Inflammatory macrophage treated with lipopolysaccharide for 1 hour (primary cell): ENCODE results near the gene OR5B21.

Experiments used
- DNase-seq, 2 donors: peaks; one replicate each; pipeline ENCODE4 v3.0.0-alpha.2; 2020 to 2022

The OR5B21 gene

DNA sequence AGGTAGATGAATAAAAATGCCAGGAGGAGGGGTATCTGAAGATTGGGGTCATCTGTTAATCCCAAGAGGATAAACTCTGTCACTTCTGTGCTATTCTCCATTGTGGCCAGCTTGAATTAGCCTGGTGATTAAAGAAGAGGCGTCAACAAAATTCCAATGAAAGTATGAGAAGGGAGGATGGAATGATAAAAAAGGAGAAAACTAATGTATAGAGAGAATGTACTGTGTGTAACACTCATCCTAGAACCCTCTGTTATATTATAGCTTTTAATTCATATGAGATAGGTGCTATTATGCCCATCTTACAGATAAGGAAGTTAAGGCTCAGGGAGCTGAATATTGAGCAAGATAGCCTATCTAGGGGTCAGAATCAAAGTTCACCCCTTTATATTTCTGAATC, at the start of gene OR5B21:
Gene OR5B21 (minus strand): TSS at position 101 of the 400 bp plus-strand sequence. CDS start 0 bp downstream, at position 101.
- no peak for DNase-seq

DNA sequence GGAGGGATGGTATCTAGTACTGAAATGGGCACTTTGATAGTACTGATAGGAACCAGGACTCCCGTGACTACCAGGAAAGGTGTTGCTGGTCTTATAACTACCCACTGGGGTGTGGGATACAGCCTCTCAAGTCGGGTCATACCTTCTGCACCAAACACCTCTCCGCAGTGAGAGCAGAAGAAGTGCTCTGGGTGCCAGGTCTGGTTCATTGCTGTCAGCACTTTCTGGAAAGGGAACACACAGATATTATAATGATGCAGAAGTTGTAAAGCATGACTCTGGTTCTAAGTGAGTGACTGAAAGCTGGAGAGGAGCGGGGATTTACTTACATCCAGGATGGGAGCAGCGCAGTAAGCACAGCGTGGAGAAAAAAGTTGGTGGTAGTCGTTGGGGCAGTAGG, 41.7 kb upstream of the OR5B21 start:
- no peak for DNase-seq

DNA sequence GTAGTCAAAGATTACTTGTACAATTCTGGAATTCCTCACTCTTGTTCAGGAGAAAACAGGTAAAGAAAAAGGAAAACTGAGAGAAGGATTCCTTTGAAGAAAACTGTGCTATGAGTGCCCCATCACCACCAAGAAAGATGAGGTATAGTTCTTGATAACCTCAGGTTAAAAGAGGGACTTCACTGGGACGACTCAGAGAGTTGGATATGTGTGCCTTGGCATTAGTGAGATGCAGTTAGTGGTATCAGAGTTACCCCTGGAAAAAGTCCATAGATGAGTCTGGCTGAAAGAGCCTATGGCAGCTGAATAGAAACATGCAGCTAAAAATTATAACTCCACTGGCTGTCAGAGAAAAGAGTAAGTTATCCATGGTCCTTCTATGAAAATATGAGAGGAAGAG, 38.9 kb upstream of the OR5B21 start:
- DNase-seq, result no peak

DNA sequence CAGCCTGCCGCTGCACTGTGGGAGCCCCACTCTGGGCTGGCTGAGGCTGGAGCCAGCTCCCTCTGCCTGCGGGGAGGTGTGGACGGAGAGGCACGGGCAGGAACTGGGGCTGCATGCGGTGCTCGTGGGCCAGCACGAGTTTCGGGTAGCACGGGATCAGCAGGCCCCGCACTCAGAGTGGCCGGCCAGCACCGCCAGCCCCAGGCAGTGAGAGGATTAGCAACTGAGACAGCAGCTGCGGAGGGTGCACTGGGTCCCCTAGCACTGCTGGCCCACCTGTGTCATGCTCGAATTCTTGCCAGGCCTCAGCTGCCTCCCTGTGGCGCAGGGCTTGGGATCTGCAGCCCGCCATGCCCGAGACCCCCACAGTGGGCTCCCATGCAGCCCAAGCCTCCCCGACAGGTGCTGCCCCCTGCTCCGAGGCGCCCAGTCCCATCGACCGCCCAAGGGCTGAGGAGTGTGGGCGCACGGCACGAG, 24.0 kb upstream of the OR5B21 start:
- no peak for DNase-seq

DNA sequence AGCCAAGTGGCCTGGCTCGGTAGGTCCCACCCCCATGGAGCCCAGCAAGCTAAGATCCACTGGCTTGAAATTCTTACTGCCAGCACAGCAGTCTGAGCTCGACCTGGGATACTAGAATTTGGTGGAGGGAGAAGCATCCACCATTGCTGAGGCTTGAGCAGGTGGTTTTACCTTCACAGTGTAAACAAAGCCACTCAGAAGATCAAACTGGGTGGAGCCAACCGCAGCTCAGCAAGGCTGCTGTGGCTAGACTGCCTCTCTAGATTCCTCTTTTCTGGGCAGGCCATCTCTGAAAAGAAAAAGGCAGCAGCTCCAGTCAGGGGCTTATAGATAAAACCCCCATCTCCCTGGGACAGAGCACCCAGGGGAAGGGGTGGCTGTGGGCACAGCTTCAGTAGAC, 22.3 kb upstream of the OR5B21 start:
- no peak for DNase-seq

DNA sequence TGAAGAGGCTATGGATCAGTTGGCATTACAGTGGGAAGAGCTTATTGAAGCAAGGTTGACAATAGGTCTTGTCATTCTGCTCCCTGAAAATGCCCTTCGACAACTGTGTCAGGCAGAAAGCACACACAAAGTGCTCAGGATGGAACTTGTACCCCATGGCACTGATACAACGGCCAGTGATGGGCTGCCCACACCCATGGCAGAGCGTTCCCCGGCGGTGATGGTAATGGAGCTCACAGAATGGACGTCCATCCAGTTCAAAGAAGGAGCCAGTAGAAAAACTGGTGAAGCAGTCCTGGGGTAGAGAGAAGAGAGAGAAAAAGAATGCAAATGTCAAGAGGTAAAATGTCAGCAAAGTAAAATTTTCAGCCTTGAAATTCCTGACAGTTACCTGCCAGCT, 19.5 kb upstream of the OR5B21 start:
- DNase-seq, result no peak

DNA sequence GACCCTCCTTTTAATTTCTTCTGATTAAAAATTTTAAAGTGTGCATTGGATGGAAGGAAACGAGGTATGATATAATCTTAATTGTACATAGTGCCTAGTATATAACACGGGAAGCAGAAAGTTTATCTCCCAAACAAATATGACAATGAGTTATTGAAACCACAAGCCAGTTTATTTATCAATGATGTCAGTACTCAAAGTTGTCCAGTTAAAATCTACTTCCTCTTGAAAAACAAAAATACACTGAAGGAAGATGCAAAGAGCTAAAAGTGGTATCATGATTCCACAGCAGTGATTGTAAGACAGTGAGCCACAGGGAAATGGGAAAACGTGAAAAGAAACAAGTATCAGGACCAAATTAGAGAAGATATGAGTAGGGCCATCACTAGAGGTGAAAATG, 18.8 kb upstream of the OR5B21 start:
- DNase-seq, result peak; percentile 19 to 27

DNA sequence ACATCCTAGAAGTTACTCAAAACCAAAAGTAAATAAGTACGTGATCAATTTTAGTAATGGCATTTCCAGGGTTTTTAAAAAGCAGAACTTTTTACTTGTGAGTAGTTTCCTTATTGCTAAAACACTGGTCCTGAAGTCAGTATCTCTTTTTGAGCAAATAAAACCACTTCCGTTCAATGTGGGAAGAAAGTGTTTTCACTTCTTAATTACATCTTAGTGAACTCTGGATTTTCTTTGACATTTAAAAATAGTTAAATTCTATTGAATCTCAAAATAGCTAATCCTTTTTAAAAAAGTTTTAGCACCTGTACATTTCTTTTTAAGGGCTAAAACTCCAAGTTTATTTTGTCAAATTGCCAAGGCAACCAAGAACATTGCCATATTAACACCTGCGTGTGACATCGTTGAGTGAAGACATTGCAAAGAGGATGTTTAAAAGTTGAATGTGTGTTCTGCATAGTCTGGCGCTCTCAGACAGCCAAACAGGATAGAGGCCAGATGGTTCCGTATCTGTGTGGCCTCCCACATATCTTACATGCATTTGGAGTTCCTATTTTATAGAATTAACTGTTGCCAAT, 17.2 kb upstream of the OR5B21 start:
- DNase-seq, result peak; percentile 81 to 88

DNA sequence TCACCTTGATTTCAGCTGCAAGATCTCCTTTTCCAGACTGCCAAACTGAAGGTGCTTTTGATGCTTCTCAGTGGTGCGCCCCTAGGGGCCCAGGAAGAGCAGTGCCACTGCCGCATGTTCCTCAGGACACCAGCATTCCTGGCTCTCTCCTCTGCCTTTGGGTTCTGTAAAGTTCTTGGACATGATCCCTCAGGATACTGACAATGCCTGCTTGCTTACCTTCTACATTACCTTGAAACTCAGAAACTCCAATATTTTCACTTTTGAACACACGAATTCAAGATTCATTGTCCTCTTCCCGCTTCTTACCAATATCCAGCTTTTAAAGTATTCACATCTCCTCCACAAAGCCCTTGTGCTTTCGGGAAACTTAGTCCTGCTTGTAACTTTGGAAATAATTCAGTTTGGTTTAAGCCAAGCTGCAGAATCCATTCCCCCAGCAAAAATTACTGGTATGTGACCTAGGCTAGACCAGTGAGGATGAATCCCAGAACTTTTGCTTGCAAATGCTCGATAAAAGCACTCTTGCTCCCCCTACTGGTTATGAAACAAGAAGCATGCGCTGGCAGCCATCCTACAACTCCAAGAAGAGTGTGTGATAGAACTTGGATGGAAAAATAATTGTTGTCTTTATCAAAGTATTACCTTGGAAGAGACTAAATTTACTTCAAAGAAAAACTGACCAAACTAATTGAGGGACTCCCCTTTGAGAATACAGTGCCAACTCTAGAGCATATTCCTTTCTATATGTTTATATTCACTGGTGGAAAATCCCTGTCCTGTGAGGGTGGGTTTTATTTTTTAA, 16.5 kb upstream of the OR5B21 start:
- DNase-seq, result peak; percentile 37 to 85

DNA sequence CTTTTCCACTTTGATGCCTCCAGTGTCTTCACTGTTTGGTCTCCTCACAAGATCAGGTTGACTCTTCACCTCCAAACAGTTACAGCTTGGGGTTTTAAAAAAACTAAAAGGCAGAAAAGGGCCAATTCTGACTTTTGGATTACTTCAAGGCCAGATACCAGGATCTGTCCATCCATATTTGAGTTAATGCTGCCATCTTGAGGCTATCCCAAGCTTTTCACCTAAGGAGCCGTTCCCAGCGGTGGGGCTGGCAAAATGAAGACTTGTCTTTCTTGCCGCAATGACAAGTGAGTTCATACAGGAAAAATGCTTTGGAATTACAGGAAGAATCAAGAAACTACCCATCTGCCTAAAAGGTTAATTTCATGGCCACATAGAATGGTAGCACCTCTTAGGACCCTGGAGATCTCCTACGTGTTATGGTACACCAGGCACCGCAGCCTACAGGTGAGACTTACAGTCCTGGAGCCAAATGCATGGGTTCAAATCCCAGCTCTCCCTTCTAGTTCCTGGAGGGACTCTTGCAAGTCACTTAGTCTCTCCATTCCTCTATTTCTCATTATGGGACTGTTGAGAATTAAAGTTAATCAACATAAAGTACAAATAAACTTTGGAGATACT, 6.0 kb upstream of the OR5B21 start:
- DNase-seq, result peak in 1 of 2 donors; percentile 20

DNA sequence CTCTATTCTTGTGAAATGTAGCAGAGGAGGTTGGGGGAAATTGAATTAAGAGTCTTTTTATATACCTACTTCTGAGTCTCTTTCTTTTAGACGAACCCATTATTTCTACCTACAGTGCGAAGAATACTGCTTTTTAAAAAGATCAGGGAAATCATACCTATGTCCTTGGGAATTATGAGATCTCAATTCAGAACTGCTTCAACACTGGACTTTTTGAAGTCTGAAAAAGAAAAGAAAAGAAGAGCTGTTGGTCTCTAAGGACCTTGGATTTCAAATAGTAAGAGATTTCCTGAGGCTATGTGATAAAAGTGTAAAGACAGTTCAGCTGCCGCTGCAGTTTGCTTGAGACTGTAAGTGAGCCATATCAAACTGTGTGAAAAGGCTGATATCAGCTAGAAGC, 3.7 kb upstream of the OR5B21 start:
- no peak for DNase-seq

DNA sequence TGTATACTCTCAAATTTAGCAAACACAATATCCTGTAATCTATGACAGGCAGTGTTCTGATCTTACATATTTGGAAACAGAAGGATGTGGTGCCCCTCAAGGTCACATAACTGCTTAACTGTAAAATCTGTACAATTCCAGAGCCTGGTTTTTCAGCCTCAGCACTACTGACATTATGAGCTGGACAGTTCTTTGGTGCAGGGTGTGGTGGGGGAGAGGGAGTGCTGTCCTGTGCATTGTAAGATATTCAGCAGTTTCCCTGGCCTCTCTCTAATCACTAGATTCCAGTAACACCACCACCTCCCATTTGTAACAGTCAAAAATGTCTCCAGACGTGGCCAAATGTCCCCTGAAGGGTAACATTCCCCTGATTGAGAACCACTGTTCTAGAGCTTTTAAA, 1.8 kb upstream of the OR5B21 start:
- DNase-seq, result no peak

DNA sequence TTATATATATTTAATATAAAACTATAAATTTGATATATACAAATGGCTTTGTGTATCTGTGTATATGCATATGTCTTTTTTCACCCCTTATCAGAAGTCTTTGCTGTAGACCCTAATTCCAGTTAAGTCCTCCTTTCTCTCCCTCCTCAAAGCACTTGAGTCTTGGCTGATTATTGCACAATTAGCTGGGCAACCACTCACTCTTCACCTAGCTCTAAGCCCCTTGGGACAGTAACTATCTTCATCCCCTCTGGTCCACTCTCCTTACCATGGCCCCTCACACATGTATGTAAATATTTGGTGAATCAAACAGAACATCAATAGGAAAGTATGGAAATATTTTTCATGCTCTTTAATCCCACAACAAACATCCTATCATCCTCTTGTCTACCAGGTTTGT, 909 bp upstream of the OR5B21 start:
- DNase-seq, result no peak

DNA sequence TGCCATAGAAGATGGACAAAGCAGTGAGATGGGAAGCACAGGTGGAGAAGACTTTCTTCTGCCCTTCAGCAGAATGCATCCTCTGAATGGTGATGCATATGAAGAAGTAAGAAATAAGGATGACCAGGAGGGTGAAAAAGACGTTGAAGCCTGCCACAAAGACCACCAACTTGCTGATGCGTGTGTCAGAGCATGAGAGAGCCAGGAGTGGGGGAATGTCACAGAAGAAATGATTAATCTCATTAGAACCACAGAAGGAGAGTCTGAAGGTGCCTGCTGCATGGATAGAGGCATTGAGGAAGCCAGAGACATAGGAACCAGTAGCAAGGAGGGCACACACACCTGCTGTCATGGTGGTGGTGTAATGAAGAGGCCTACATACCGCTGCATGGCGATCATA, 550 bp downstream of the OR5B21 start:
- no peak for DNase-seq

DNA sequence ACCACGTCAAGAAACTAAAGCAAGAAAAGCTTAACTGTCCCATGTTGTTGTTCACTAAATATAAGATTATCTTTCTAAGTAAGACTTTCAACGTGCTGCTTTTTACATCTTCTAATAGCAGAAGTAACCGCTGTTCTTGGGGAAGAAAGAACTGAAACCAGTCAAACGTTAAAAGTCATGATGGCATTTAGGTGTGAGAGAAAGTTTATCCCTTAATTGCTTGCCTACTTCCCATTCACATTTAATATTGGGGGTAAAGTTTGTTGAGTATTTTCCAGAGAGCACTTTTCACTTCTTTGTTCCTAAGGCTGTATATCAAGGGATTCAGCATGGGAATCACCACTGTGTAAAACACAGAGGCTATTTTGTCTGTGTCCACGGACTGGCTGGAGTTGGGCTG, 970 bp downstream of the OR5B21 start:
- DNase-seq, result no peak

DNA sequence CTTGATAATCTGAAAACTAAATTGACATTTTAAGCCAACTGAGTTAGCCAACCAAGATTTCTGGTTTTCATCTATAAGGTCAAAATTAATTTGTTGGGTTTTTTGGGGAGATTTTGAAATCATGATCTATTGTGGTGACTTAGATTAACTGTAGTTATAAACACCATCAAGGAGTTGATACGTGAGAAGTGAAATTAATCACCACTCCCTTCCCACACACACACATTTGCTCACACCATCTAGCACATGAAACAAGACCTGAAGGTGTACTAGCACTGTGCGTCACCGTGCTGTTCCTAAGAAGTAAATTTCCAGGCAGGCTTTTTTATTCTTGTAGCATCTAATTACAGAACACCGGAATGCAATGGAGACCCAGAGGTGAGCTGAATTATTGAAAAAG, 2.1 kb downstream of the OR5B21 start:
- DNase-seq, result no peak

DNA sequence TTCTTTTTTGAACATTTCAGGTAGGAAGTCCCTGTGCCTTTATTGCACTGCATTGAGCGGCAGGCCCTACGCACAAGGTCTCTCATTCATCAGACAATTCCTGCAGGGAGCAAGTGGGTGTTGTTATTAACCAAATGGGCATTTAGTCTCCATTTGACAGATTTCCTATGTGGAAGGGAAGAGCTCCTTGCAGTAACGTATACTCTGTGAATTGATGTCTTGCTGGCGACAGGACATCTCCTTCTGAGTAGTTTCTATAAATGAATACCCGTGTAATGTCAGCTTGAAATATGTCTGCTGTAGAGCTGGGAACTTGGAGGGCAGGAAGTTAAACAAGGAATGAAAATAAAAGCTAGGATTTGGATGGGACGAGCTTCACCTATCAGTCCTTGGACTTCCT, 3.7 kb downstream of the OR5B21 start:
- DNase-seq, result no peak

DNA sequence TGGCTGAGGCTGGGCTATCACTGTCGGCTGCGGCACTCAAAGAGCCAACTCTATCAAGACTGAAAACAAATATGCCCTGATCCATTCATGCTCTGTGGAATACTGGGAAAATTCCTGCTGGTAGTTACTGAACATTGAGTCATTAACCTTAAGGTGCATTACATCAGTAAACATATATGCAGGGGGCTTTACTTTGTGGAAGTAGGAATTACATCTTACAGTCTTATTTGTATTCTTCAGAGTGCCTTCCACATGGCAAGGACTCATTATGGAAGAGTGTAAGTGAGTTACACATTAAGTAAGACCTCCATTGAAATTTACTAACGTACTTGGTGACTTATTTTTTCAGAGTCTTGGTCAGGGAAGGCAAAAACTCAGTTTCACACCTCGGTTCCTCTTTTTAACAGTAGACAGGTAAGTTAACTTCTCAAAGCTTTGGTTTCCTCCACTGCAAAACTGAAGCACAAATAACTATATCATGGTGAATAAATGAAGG, 4.5 kb downstream of the OR5B21 start:
- no peak for DNase-seq

DNA sequence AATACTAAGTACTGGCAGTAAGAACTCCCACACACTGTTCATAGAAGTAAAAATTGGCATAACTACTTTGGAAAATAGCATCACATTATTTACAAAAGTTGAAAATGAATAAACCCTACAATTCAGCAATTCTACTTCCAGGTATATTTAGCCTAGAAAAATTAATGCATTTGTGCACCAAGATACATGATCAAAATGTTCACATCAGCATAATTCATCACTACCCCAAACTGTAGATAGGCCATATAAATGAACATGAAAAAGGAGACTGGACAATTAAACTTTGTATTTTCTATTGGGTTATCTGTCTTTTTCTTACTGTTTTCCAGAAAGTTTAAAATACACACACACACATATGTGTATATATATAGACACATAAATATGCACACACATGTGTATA, 5.9 kb downstream of the OR5B21 start:
- no peak for DNase-seq

DNA sequence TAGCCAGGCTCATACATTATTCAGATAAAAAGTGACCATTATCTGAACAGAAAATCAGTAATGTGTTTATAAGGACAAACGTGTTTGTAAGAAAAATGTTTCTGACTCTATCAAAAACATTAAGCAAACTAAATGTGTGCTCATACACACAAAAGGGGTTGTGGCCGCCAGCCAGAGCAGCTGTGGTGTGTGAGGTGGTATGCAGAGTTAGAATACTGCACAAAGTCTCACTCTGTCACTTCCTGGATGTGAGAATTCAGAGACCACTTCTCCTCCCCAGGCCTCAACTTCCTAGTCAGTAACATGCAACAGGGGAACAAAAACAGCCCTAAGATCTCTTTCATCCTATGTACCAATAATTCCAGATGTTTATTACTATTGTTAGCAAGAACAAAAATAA, 9.4 kb downstream of the OR5B21 start:
- no peak for DNase-seq

DNA sequence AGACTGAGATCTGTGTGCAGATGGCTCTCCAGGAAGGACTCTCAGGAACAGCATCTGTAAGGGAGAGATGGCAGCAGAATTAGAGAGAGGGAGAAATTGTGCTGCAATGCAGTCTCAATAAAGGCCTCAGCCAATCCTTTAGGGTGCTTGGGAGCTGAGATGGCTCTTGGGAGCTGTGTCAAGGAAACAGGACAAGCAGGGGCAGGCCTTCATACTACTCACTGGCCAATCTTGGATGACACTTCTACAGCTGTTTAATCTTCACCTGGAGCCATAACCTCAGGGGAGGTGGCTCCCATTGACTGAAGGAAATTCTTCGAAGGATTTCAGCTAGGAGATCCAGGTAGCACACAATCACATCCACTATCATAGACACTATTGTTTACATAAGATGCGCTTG, 10.0 kb downstream of the OR5B21 start:
- DNase-seq, result no peak

DNA sequence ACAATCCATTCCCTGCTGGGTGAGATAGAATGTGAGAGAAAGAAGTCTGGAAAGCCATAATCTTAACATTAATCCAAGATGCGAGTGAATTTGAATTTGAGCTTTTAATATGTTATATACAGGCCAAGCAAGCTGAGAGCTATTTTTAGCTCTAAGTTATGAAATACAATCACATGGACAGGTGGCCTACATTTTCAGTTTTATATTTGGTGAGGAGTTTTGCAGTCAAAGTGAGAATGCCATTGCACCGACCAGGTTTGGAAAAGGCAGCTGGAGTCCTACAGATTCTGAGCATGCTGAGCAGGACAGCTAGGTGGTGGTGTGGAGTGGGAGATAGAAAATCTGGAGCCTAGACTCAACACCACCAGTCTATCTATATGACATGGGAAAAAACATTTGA, 12.0 kb downstream of the OR5B21 start:
- DNase-seq, result no peak

DNA sequence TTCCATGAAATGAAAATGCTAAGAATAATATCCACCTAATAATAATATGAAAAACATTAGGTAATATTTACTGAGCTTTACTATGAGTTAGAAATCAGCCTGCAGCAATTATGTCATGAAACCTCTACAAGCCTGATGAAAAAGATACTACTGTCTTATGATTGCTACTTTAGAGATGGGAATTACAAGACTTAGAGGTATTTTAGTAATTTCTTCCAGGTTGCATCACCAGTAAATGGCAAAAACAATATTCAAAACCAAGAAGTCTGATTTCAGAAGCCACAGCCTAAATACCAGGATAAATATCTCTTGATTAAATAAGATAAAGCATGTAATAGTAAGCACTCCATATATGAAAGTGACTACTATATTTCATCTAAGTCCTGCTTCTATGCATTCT, 13.8 kb downstream of the OR5B21 start:
- DNase-seq, result no peak

DNA sequence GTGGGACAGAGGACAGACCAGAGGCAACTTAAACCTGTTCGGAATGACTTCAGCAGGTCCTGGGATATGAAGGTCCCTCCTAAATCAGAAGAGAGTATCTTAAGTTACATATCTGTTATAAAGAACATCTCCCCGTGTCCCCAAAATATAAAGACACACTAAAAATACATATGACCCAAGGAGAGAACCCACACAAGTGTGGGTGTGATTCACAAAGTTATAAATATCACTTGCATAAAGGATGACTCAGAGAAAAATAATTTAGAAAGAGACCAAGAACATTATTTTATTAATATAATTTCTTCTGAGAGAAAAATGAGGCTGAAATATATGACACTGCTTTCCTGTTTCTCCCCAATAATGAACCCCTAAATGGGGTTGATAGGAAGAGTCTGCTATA, 14.2 kb downstream of the OR5B21 start:
- DNase-seq, result peak in 1 of 2 donors; percentile 20
